IMR-90 (cell line): ENCODE results near the gene GFPT1. TPM values are rescaled to one million over a fixed set of nuclear protein-coding genes. Genes with fewer than 3 reads are reported as not detected.

Experiments used
- ATAC-seq: fragments of 200-7000 bp; cut with Tn5 transposase; 2 replicates; pipeline ENCODE4 v1.9.1; 2020; ENCODE audit warnings: low read depth, mild to moderate bottlenecking, moderate library complexity
- BruUV-seq: library from RNA; stranded (reverse); fragments of 400-500 nt; replicated peaks from 2 replicates; lab custom pipeline; 2021; lab: Mats Ljungman, UMichigan
- CTCF ChIA-PET: fragments of 300-600 bp; formaldehyde crosslinking; extraction: SDS; loops from one replicate; lab custom pipeline; 2021; ENCODE audit warnings: antibody characterized with exemption; lab: Yijun Ruan, JAX
- POLR2A ChIA-PET: fragments of 300-600 bp; sonication (Branson Sonifier 250); formaldehyde crosslinking; loops from one replicate; lab custom pipeline; 2022; ENCODE audit warnings: antibody characterized with exemption; ENCODE audit not compliant: unreplicated experiment; lab: Charles Lee
- DNase-seq: peaks from one replicate; pipeline ENCODE4 v3.0.0; 2013
- H2AFZ ChIP-seq: replicated peaks from 2 replicates; pipeline ENCODE3; 2013; ENCODE audit warnings: low read length, mild to moderate bottlenecking; ENCODE audit not compliant: poor library complexity
- H2AK5ac ChIP-seq: 2 replicates; pipeline ENCODE4 v1.6.1; 2013; ENCODE audit warnings: low read depth, low read length, inconsistent platforms
- H2AK9ac ChIP-seq: replicated peaks from 2 replicates; pipeline ENCODE3; 2013; ENCODE audit warnings: mild to moderate bottlenecking, low read depth, low read length, moderate library complexity; ENCODE audit not compliant: poor library complexity
- H2BK120ac ChIP-seq: 2 replicates; pipeline ENCODE4 v1.6.1; 2013; ENCODE audit warnings: low read depth, low read length, inconsistent platforms
- H2BK15ac ChIP-seq: 3 replicates; pipeline ENCODE4 v1.6.1; 2013; ENCODE audit warnings: low read depth, low read length, inconsistent platforms
- H2BK20ac ChIP-seq: 2 replicates; pipeline ENCODE4 v1.6.1; 2013; ENCODE audit warnings: low read depth, mild to moderate bottlenecking, inconsistent platforms, low read length, moderate library complexity
- H2BK5ac ChIP-seq: 2 replicates; pipeline ENCODE4 v1.6.1; 2013; ENCODE audit warnings: mild to moderate bottlenecking, low read depth, low read length, inconsistent platforms; ENCODE audit not compliant: poor library complexity, severe bottlenecking
- H3K14ac ChIP-seq: replicated peaks from 2 replicates; pipeline ENCODE4 v1.6.1; 2013; ENCODE audit warnings: low read depth, low read length, inconsistent platforms
- H3K18ac ChIP-seq: 2 replicates; pipeline ENCODE4 v1.6.1; 2013; ENCODE audit warnings: low read depth, low read length, control low read depth
- H3K23ac ChIP-seq: 2 replicates; pipeline ENCODE4 v1.6.1; 2013; ENCODE audit warnings: low read depth, low read length, inconsistent platforms
- H3K27ac ChIP-seq: 2 replicates; pipeline ENCODE4 v1.5.1; 2013; ENCODE audit warnings: mild to moderate bottlenecking, control low read depth, low read length; ENCODE audit not compliant: insufficient read depth
- H3K27me3 ChIP-seq: 2 replicates; pipeline ENCODE4 v1.6.1; 2013; ENCODE audit warnings: low read length; ENCODE audit not compliant: control insufficient read depth, insufficient read depth
- H3K36me3 ChIP-seq: 2 replicates; pipeline ENCODE4 v1.6.1; 2013; ENCODE audit warnings: low read length, mixed read lengths; ENCODE audit not compliant: control insufficient read depth, insufficient read depth
- H3K4ac ChIP-seq: 2 replicates; pipeline ENCODE4 v1.6.1; 2013; ENCODE audit warnings: low read depth, low read length, inconsistent platforms
- H3K4me1 ChIP-seq: 2 replicates; pipeline ENCODE4 v1.6.1; 2013; ENCODE audit warnings: low read length, mixed read lengths; ENCODE audit not compliant: control insufficient read depth, insufficient read depth
- H3K4me2 ChIP-seq: 2 replicates; pipeline ENCODE4 v1.6.1; 2013; ENCODE audit warnings: low read depth, mild to moderate bottlenecking, control low read depth, low read length, moderate library complexity
- H3K4me3 ChIP-seq: 2 replicates; pipeline ENCODE4 v1.5.1; 2013; ENCODE audit warnings: low read depth, mild to moderate bottlenecking, control low read depth, low read length, moderate library complexity; ENCODE audit not compliant: insufficient read depth
- H3K56ac ChIP-seq: 2 replicates; pipeline ENCODE4 v1.6.1; 2013; ENCODE audit warnings: low read length, inconsistent platforms; ENCODE audit not compliant: insufficient read depth; ENCODE audit errors: extremely low read depth
- H3K79me1 ChIP-seq, 2 experiments: 2 replicates each; pipeline ENCODE4 v1.6.1; 2013; ENCODE audit warnings: low read length in 2 of 2, inconsistent platforms in 1 of 2, low read depth in 1 of 2
- H3K9ac ChIP-seq: 2 replicates; pipeline ENCODE4 v1.6.1; 2013; ENCODE audit warnings: low read depth, low read length, control low read depth
- H3K9me1 ChIP-seq: 2 replicates; pipeline ENCODE4 v1.6.1; 2013; ENCODE audit warnings: low read length, inconsistent platforms; ENCODE audit not compliant: insufficient read depth
- H3K9me3 ChIP-seq: 2 replicates; pipeline ENCODE4 v1.6.1; 2013; ENCODE audit warnings: low read length; ENCODE audit not compliant: control insufficient read depth, insufficient read depth
- H4K20me1 ChIP-seq: 2 replicates; pipeline ENCODE4 v1.6.1; 2013; ENCODE audit warnings: low read length, inconsistent platforms; ENCODE audit not compliant: insufficient read depth
- H4K5ac ChIP-seq: 2 replicates; pipeline ENCODE4 v1.6.1; 2013; ENCODE audit warnings: mild to moderate bottlenecking, low read depth, low read length, control low read depth
- H4K8ac ChIP-seq, 2 experiments: 2 replicates each; pipeline ENCODE4 v1.6.1; 2013; ENCODE audit warnings: low read depth in 2 of 2, low read length in 2 of 2, control low read depth in 1 of 2, inconsistent platforms in 1 of 2
- H4K91ac ChIP-seq: 2 replicates; pipeline ENCODE4 v1.6.1; 2013; ENCODE audit warnings: low read depth, low read length, inconsistent platforms; ENCODE audit not compliant: insufficient read depth
- BHLHE40 ChIP-seq: fragments of 150-350 bp; IDR thresholded peaks from 2 replicates; pipeline ENCODE4 v1.6.1; 2016; ENCODE audit warnings: mild to moderate bottlenecking, low read depth, low read length
- CEBPB ChIP-seq: IDR thresholded peaks from 2 replicates; pipeline ENCODE4 v1.6.1; 2012; ENCODE audit warnings: low read depth, low read length, improper control_type of control experiment
- CHD1 ChIP-seq: IDR thresholded peaks from 2 replicates; pipeline ENCODE4 v1.6.1; 2012; ENCODE audit warnings: low read depth, low read length, improper control_type of control experiment
- FOS ChIP-seq: fragments of 150-350 bp; IDR thresholded peaks from 2 replicates; pipeline ENCODE4 v1.6.1; 2016; ENCODE audit warnings: low read depth, low read length
- MAFK ChIP-seq: IDR thresholded peaks from 2 replicates; pipeline ENCODE4 v1.6.1; 2012; ENCODE audit warnings: low read depth, low read length, improper control_type of control experiment
- MAZ ChIP-seq: IDR thresholded peaks from 2 replicates; pipeline ENCODE4 v1.6.1; 2012; ENCODE audit warnings: low read depth, mild to moderate bottlenecking, low read length, improper control_type of control experiment, moderate library complexity, borderline replicate concordance
- MXI1 ChIP-seq: IDR thresholded peaks from 2 replicates; pipeline ENCODE4 v1.6.1; 2012; ENCODE audit warnings: low read depth, mild to moderate bottlenecking, low read length, moderate library complexity, borderline replicate concordance
- NFE2L2 ChIP-seq: fragments of 150-350 bp; IDR thresholded peaks from 2 replicates; pipeline ENCODE4 v1.6.1; 2016; ENCODE audit warnings: low read depth, mild to moderate bottlenecking, low read length
- POLR2A ChIP-seq: IDR thresholded peaks from 2 replicates; pipeline ENCODE4 v1.6.1; 2012; ENCODE audit warnings: mild to moderate bottlenecking, low read depth, low read length
- RAD21 ChIP-seq: IDR thresholded peaks from 2 replicates; pipeline ENCODE4 v1.6.1; 2012; ENCODE audit warnings: low read length, improper control_type of control experiment
- USF2 ChIP-seq: fragments of 150-350 bp; IDR thresholded peaks from 2 replicates; pipeline ENCODE4 v1.6.1; 2017; ENCODE audit warnings: mild to moderate bottlenecking, antibody characterized with exemption, low read length, low read depth
- WGBS, 2 experiments: methylation state at CpG; one replicate each; pipeline versions ENCODE4 v1.1.5 to v1.1.7; 2013; ENCODE audit warnings: missing lambda C conversion rate in 2 of 2; ENCODE audit not compliant: insufficient read length in 1 of 2; ENCODE audit errors: extremely low coverage in 2 of 2; 5-methylcytosine and 5-hydroxymethylcytosine counted together
- dilution Hi-C: fragments of 300-500 bp; cut with HindIII; formaldehyde crosslinking; loops from one replicate; pipeline ENCODE4 v1.14.3; 2018; ENCODE audit warnings: low sequenced_read_pairs; ENCODE audit not compliant: unreplicated experiment
- in situ Hi-C: fragments of 300-500 bp; cut with MboI; formaldehyde crosslinking; loops from 3 replicates; pipeline ENCODE4 v1.14.3; 2019; ENCODE audit warnings: low sequenced_read_pairs, inconsistent platforms, mixed read lengths
- intact Hi-C: fragments of 100-400 bp; cut with micrococcal nuclease; formaldehyde crosslinking; loops from 2 replicates; pipeline ENCODE4 v1.10.0; 2022
- polyA plus RNA-seq, 3 experiments: library from polyadenylated mRNA; depleted of rRNA; stranded (reverse); fragments of >200 nt; gene quantifications; 2 replicates each; pipeline ENCODE4 v1.2.3, GENCODE V29; 2012; ENCODE audit warnings: low replicate concordance in 1 of 3
- total RNA-seq: library from RNA; depleted of rRNA; stranded (reverse); fragments of >200 nt; gene quantifications from 2 replicates; pipeline ENCODE4 v1.2.3, GENCODE V29; 2012

Gene GFPT1
- total and polyA plus RNA-seq, 2 of the 4 experiments (the other 2 are of a cell fraction), result 23.5 to 52.9 TPM

- Histone ChIP-seq H3K9me1 (peaks cover 5% of the 10 kb centered on the region), H4K5ac (no peak overlapping the region), H3K27ac (no peak overlapping the region), H3K4ac (no peak overlapping the region), H3K23ac (no peak overlapping the region), H2BK20ac (no peak overlapping the region), H3K9me3 (no peaks in the 10 kb centered on the region), H2AK9ac (no peak overlapping the region), H3K56ac (no peak overlapping the region), H2BK15ac (no peak overlapping the region), H4K8ac (no peak overlapping the region), H2BK120ac (no peak overlapping the region), H4K20me1 (0 out of 2 replicates have a peak, but pooled peaks cover 13% of the 10 kb centered on the region), H2BK5ac (no peak overlapping the region), H4K91ac (no peak overlapping the region), H3K9ac (no peak overlapping the region), H3K27me3 (no peaks in the 10 kb centered on the region), H3K14ac (no peak overlapping the region), H3K36me3 (peaks cover 53% of the 10 kb centered on the region), H2AK5ac (no peak overlapping the region), H3K18ac (no peak overlapping the region), H3K79me1 (peaks cover 30 to 32% of the 10 kb centered on the region in 2 experiments), H2AFZ (no peak overlapping the region), H3K4me2 (no peak overlapping the region), H3K4me1 (peaks cover 3% of the 10 kb centered on the region; the same call in 1 of the 2 replicates), H3K4me3 (no peak overlapping the region)
- in situ Hi-C loops (no loop called here), dilution Hi-C loops (no loop called here), intact Hi-C loops (no loop called here)
- TF ChIP-seq CEBPB (no peak), CHD1 (no peak), MAFK (no peak), NFE2L2 (no peak), MAZ (no peak), FOS (no peak), BHLHE40 (no peak), RAD21 (no peak), POLR2A (no peak), MXI1 (no peak), USF2 (no peak)
- ATAC-seq (no peak), DNase-seq (no peak)
- ChIA-PET CTCF (interaction anchor here (0.7 kb wide), 1 partner anchor 12 kb away, joined by 3 read pairs; no protein-coding TSS in a partner anchor), POLR2A (no interaction called here)
- no TSS peak for BruUV-seq
- WGBS, 2 experiments, result no CpG with 5 or more reads among the region's 3 CpGs
Observed at GRCh38 chr2:69358914-69359313, 28.1 kb downstream of the GFPT1 start.
